ENCODE results near the gene SLC9B2. TPM values are rescaled to one million over a fixed set of nuclear protein-coding genes. Genes with fewer than 3 reads are reported as not detected.

SLC9B2 gene
- total and polyA plus RNA-seq, 4 donors, result 3.1 to 8.6 (median 6.0) TPM

DNA sequence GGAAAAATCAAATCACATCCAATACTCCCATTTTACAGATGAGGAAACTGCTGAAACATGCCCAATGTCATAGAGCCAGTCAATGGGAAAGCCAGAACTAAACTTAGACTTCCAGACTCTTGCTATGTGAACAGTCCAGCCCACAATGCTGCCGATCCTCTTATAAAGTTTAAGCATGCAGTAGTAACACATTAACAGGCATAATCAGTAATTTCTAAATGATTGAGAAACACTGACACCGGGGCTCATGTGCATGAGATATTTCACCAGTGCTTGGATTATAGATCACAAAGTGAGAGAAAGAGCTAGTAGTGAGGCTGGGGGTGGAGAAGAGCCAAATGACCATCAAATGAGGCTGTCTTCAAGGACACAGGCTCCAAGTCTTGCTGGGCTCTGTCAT lies 20.6 kb upstream of the SLC9B2 start:
- Histone ChIP-seq H3K27ac (ENCODE audit: low read depth in 1 of 2, low read length in 1 of 2) (no peak overlapping the region), H3K4me3 (no peak overlapping the region), H3K27me3 (ENCODE audit: control insufficient read depth in 3 of 3, insufficient read depth in 3 of 3, low read length in 2 of 3) (no peaks in the 10 kb centered on the region), H3K4me1 (ENCODE audit: control insufficient read depth in 5 of 5, insufficient read depth in 5 of 5, low read length in 5 of 5) (peaks cover 5 to 14% (median 6%) of the 10 kb centered on the region in 5 donors), H3K36me3 (ENCODE audit: control insufficient read depth in 4 of 4, insufficient read depth in 4 of 4, low read length in 4 of 4) (peaks cover 0 to 6% (median 2%) of the 10 kb centered on the region in 4 donors), H3K9ac (ENCODE audit: insufficient read depth in 1 of 2, low read length in 2 of 2) (no peak overlapping the region), H3K9me3 (ENCODE audit: control insufficient read depth in 4 of 4, insufficient read depth in 3 of 4, low read length in 3 of 4) (no peaks in the 10 kb centered on the region)
- ATAC-seq (ENCODE audit: insufficient read depth, low FRiP score) (no peak), DNase-seq (peak in 1 of 3 donors; percentile 12)
- WGBS, 2 donors, result 71 to 84% methylated on average over 2 of the region's 2 CpGs
- TF ChIP-seq, protein P1, sequence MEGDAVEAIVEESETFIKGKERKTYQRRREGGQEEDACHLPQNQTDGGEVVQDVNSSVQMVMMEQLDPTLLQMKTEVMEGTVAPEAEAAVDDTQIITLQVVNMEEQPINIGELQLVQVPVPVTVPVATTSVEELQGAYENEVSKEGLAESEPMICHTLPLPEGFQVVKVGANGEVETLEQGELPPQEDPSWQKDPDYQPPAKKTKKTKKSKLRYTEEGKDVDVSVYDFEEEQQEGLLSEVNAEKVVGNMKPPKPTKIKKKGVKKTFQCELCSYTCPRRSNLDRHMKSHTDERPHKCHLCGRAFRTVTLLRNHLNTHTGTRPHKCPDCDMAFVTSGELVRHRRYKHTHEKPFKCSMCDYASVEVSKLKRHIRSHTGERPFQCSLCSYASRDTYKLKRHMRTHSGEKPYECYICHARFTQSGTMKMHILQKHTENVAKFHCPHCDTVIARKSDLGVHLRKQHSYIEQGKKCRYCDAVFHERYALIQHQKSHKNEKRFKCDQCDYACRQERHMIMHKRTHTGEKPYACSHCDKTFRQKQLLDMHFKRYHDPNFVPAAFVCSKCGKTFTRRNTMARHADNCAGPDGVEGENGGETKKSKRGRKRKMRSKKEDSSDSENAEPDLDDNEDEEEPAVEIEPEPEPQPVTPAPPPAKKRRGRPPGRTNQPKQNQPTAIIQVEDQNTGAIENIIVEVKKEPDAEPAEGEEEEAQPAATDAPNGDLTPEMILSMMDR (IDR thresholded peaks at IDR 0.05; ENCODE audit: control extremely low read depth, extremely low read depth), result no peak

DNA sequence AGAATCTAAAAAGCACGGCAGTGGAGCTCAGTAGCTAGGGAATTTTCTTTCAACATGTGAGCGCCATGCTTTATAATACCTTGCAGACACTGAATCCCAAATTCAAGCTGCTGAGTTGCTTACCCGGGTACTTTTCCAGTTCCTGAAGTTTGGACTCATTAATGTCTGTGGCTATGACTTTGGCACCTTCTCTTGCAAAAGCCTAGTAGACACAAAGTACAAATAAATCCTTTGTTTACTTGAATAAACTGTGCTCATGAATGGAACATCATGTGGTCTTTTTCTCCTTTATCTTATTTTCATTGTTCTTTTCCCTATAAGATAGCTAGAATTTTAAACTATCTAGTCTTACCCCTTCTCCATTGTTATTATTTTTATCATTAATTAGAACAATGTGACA lies 18.5 kb upstream of the SLC9B2 start:
- H3K4me1 ChIP-seq (ENCODE audit: control insufficient read depth in 5 of 5, insufficient read depth in 5 of 5, low read length in 5 of 5), result peaks cover 5 to 14% (median 6%) of the 10 kb centered on the region in 5 donors
- H3K9ac ChIP-seq (ENCODE audit: insufficient read depth in 1 of 2, low read length in 2 of 2), result no peak overlapping the region
- WGBS, 2 donors, result 88 to 92% methylated on average over 3 of the region's 3 CpGs
- DNase-seq, result no peak
- H3K27ac ChIP-seq (ENCODE audit: low read depth in 1 of 2, low read length in 1 of 2), result no peak overlapping the region
- ATAC-seq (ENCODE audit: insufficient read depth, low FRiP score), result no peak
- no peaks in the 10 kb centered on the region for H3K27me3 ChIP-seq (ENCODE audit: control insufficient read depth in 3 of 3, insufficient read depth in 3 of 3, low read length in 2 of 3)
- H3K4me3 ChIP-seq, result no peak overlapping the region
- TF ChIP-seq, protein P1 (IDR thresholded peaks at IDR 0.05; ENCODE audit: control extremely low read depth, extremely low read depth), result no peak
- no peaks in the 10 kb centered on the region for H3K9me3 ChIP-seq (ENCODE audit: control insufficient read depth in 4 of 4, insufficient read depth in 3 of 4, low read length in 3 of 4)
- H3K36me3 ChIP-seq (ENCODE audit: control insufficient read depth in 4 of 4, insufficient read depth in 4 of 4, low read length in 4 of 4), result peaks cover 2 to 25% (median 12%) of the 10 kb centered on the region in 4 donors

DNA sequence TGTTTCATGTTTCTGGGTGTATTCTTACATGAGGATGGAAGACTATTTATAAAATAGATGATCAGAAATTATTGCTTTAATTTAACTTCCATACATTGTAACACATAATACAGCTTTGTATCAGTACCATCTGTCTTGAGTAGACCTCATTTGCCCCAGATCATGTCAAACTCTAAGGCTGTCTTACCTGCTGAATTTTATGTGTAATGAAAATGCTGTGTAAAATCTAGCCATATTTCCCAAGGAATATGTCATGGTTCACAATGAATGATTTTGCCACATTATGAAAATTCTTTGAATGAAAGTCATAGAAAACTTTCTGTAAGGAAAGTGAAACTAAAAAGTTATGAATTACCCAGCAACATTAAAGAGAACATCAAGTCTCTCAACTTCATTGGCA lies 15.7 kb upstream of the SLC9B2 start:
- Histone ChIP-seq H3K9me3 (ENCODE audit: control insufficient read depth in 4 of 4, insufficient read depth in 3 of 4, low read length in 3 of 4) (no peaks in the 10 kb centered on the region), H3K27ac (ENCODE audit: low read depth in 1 of 2, low read length in 1 of 2) (no peak overlapping the region), H3K9ac (ENCODE audit: insufficient read depth in 1 of 2, low read length in 2 of 2) (no peak overlapping the region), H3K4me1 (ENCODE audit: control insufficient read depth in 5 of 5, insufficient read depth in 5 of 5, low read length in 5 of 5) (peaks cover 0 to 2% (median 2%) of the 10 kb centered on the region in 5 donors), H3K27me3 (ENCODE audit: control insufficient read depth in 3 of 3, insufficient read depth in 3 of 3, low read length in 2 of 3) (no peaks in the 10 kb centered on the region), H3K4me3 (no peak overlapping the region), H3K36me3 (ENCODE audit: control insufficient read depth in 4 of 4, insufficient read depth in 4 of 4, low read length in 4 of 4) (peaks cover 11 to 44% (median 18%) of the 10 kb centered on the region in 4 donors)
- TF ChIP-seq, protein P1 (IDR thresholded peaks at IDR 0.05; ENCODE audit: control extremely low read depth, extremely low read depth), result no peak
- DNase-seq (no peak), ATAC-seq (ENCODE audit: insufficient read depth, low FRiP score) (no peak)

DNA sequence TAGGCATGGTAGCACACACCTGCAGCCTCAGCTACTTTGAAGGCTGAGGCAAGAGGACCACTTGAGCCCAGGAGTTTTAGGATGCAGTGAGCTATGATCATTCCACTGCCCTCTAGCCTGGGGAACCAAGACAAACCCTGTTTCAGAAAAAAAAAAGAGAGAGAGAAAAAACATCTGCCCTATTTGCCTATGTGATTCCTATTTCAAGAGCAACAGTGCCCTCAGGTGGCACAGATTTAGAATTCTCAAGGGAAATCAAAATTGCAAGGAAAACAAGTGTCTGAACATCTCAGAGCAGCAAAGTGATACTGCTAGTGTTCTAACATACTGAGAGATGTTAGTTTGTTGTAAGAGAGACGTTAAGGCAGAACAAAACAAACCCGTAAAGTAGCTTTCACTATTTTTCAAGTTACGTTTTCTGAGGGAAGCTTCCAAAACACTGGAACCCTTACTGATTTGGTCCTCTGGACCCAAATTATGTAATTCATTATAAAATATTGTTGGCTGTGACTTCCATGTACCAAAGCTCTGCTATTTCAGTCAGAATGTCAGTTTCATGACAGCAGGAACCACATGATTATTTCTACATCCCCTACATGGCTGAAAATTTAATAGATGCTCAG lies 15.2 kb upstream of the SLC9B2 start:
- ATAC-seq (ENCODE audit: insufficient read depth, low FRiP score), result no peak
- peaks cover 14 to 48% (median 22%) of the 10 kb centered on the region in 4 donors for H3K36me3 ChIP-seq (ENCODE audit: control insufficient read depth in 4 of 4, insufficient read depth in 4 of 4, low read length in 4 of 4)
- DNase-seq, result peak; percentile 39 to 81 (median 76)

More for the DNA sequence above, 15.2 kb upstream of the SLC9B2 start:
- Histone ChIP-seq H3K27me3 (ENCODE audit: control insufficient read depth in 3 of 3, insufficient read depth in 3 of 3, low read length in 2 of 3) (no peaks in the 10 kb centered on the region), H3K4me1 (ENCODE audit: control insufficient read depth in 5 of 5, insufficient read depth in 5 of 5, low read length in 5 of 5) (peaks cover 0 to 1% (median 0%) of the 10 kb centered on the region in 5 donors), H3K4me3 (no peak overlapping the region), H3K9me3 (ENCODE audit: control insufficient read depth in 4 of 4, insufficient read depth in 3 of 4, low read length in 3 of 4) (no peaks in the 10 kb centered on the region), H3K9ac (ENCODE audit: insufficient read depth in 1 of 2, low read length in 2 of 2) (no peak overlapping the region), H3K27ac (ENCODE audit: low read depth in 1 of 2, low read length in 1 of 2) (no peak overlapping the region)
- TF ChIP-seq, protein P1 (IDR thresholded peaks at IDR 0.05; ENCODE audit: control extremely low read depth, extremely low read depth), result peak; percentile 46
- 71 to 74% methylated on average over 3 of the region's 3 CpGs for WGBS, 2 donors
